Measurements from ENCODE around the gene NID1.

NID1 gene

DNA sequence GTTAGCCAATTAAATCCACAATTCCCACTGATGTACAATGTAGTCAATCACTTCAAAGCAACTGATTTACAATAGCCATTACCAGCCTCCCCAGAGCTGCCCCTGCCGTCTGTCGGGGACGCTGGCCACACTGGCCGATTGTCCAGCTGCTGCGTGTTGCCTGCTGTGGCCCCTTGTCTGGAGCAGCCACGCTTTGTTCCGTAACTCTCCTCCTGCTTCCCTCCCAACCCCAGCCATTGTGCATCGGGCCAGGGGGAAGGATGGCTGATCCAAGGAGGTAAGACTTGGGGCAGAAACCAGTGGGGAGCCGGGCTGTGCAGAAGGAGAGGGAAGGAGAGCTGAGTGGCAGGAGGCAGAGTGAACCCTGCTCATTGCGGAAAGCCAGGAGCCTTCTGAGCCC is 114.6 kb downstream of the NID1 start:
- Histone ChIP-seq H3K27ac (no peak overlapping the region), H3K4me3 (no peak overlapping the region)

DNA sequence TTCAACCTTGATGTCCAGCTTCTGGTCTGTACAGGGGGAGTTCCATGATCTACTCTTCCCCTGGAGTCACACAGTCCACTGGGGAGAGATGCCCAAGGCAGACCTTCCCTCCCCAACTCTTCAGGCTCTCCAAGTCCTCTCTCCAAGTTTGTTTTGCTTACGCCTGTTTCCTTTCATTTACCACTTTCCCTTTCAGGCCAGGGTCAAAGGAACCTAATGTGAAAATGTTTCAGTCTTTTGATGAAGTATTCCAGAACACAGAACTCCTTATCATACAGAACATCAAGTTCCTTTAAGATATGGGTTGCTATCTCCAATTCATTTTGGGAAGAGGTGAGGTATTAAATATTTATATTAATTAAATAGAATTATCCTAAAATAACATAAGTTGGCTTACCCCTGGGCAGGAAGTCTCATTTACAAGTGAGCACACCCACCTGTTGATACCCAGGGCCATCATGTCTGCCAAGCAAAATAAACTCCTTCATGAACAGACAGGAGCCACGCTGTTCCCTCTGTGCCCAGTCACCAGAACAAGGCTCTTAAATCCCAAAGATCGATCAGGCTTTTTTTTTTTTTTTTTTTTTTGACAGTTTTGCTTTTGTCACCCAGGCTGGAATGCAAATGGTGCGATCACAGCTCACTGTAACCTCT is 116.0 kb downstream of the NID1 start:
- H3K27ac ChIP-seq, result no peak overlapping the region
- no peak overlapping the region for H3K4me3 ChIP-seq

DNA sequence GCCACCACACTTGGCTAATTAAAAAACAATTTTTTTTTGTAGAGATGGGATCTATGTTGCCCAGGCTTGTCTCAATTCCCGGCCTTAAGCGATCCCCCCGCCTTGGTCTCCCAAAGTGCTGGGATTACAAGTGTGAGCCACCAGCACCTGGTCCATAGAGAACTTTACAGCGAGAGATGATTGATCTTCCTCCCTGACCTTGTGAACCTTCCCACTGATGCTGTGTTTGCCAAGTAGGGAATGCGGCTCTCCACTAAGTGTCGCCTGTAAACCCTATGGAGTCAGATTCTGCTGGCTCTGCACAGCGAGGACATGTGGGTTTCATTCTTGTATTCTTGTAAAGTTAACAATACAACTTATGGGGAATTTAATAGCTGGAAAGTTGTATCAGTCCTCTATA is 116.9 kb downstream of the NID1 start:
- no peak overlapping the region for H3K27ac ChIP-seq
- H3K4me3 ChIP-seq, result no peak overlapping the region

DNA sequence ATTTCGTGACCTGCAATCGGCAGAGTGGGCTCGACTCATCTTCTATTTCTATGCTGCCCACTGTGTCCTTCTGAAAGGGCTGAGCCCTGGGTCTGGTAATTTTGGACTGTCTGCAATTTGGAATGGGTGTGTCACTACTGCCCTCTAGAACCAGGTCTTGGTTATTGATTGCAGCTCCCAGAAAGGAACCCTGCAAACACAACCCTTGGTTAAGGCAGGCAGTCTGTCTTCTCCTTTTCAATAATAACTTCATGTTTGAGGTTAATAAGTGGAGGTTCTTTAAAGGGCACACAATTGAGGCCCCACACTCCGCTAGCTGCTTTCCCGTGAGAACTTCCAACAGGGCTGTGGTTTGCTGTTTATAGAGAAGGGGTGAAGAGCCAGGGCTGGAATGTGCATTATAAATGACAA is 118.3 kb downstream of the NID1 start:
- peak overlapping the region in 5 of 21 experiments; percentile 1 to 67 (median 31) for H3K27ac ChIP-seq
- no peak overlapping the region for H3K4me3 ChIP-seq

DNA sequence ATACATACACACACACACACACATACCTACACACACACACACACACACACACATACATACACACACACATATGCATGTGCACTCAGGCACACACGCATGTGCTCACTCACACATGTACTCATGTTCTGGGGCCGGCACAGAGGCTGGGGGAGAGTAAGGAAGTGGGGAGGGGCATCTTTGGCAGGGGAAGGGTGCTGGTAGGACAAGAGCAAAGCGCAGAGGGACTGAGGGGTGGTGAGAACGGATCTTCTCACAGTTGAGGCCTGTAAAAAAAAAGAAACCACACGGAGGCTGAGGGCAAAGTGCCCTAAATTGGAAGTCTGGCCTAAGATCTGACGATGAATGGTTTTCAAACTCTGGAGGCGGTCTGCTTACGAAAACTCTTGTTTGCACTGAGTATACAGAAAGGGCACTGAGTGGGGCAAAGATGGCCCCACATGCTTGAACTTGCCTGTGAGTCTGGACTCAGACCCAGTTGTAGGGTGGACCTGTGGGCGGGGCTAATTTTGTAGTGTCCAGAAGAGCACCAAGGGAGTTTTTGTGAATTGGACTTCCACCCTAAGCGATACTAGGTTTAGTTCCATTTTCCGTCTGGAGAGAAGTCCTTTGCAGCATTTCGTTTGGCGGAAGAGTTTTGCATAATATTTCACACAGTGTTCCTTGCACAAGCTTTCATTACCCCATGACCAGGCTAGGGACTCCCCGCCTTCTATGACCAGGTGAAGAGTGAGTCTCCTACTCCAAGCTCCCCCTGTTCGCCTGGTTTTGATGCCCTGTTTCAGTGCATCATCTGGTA is 118.9 kb downstream of the NID1 start:
- Histone ChIP-seq H3K4me3 (no peak overlapping the region), H3K27ac (peak overlapping the region in 7 of 21 experiments; percentile 1 to 67 (median 31))

DNA sequence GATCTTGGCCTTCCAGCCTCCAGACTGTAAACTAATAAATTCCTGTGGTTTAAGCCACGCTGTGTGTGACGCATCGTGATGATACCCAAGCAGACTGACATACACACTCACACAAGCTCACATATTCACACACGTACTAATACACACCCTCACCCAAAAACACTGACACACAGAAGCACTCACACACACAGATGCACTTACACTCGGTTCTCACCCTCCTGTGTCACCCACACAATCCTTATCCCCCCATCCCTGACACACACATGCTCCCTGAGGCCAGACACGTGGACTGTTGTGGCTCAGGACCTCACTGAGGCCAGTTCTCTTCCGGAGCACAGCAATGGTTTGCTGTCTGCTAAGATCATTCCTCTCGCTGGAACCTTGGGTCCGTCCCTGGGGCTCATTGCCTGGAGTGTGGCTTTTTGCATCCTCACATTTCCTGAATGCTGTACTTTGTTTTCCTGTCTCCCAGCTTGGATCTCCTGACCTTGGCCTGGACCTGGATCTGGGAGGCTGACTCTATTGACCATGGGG is 121.2 kb downstream of the NID1 start:
- H3K4me3 ChIP-seq, result no peak overlapping the region
- H3K27ac ChIP-seq, result peak overlapping the region in 13 of 21 experiments; percentile 8 to 79 (median 59)

DNA sequence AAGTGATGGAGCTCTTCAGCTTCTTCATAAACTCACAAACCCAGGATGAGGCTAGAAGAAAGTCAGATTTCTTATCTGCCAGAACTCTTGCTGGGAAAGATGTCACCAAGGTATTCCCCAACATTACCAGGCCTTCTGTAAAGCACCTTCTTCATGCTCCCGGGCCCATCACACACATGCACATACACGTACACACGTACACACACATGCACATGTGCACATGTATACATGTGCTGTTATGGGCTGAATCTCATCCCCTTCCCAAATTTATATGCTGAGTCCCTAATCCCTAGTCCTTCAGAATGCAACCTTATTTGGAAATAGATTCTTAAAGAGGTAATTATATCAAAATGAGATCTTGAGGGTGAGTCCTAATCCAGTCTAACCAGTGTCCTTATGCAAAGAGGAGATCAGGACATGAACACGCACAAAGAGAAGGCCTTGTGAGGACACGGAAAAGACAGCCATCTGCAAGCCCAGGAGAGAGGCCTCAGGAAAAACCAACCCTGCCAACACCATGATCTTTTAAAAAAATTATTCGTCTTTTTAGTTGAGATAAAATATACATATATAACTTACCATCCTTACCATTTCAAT is 121.8 kb downstream of the NID1 start:
- peak overlapping the region in 14 of 21 experiments; percentile 23 to 81 (median 59) for H3K27ac ChIP-seq

DNA sequence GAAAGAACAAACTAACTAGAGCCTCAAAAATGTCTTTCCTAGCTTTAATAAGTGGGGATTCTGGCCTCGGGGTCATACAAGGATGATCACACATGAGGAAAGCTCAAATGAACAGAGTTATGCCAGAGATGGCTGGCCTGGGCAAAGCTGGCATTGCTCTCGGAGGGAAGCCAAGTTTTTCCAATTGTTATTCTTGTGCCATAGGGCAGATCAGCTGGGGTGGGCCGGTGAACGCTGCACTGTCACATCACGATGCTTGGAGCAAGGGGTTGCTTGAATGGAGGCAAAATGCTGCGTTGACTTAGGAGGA is 122.3 kb downstream of the NID1 start:
- no peak overlapping the region for H3K4me3 ChIP-seq
- peak overlapping the region in 14 of 21 experiments; percentile 23 to 81 (median 59) for H3K27ac ChIP-seq

More for the DNA sequence above, 121.8 kb downstream of the NID1 start:
- H3K4me3 ChIP-seq, result no peak overlapping the region

DNA sequence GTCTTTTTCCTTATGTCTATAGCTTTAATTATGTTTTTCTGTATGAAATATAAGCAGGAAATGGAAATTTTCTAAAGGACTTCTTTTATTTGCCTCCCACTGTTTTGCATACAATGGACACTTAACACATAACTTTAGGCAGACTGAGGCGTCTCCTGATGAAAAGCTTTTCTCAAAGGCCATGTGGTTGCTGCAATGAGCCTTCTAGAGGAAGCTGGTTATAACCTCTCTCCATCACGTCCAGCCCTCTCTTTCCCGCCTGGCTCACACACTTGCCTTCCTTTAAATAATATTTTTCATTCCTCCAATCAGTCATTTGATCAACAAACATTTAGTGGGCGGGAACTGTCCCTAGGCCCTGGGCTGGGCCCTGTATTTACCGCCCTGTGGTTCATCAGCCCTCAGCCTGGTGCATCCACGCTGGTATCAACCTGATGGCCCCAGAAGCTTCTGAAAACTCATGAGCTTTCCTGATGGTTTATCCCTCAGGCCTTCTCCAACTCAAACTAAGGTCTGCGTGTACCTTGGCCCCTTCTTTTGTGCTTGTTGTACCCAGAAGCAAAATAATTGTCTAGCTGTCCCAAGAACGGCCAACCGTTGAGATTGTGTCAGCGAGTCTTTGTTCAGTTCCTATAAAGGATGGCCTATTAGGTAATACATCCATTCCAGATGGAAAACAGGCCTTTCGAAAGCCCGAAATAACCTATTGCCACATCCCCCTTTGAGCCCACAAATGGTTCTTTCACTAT is 122.8 kb downstream of the NID1 start:
- Histone ChIP-seq H3K27ac (peak overlapping the region in 15 of 21 experiments; percentile 7 to 81 (median 51)), H3K4me3 (no peak overlapping the region)

DNA sequence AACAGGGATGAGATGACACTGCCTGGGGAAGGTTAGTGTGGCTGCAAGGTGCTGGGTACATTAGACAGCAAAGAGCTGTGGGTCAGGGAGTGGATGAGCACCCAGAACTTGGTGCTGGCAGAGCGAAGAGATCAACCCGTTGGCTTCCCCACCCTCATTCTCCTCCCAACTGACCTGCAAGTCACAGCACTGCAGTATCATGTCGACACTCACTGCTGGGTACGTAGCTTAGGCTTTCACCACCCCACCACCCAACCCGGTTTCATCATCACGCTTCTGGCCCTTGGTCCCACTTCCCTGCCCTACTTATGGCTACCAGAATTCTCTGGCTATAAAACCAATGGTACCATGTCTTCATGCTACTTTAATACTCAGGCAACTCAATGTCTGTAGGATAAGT is 124.6 kb downstream of the NID1 start:
- H3K27ac ChIP-seq, result peak overlapping the region in 2 of 21 experiments; percentile 5 to 70
- H3K4me3 ChIP-seq, result no peak overlapping the region

DNA sequence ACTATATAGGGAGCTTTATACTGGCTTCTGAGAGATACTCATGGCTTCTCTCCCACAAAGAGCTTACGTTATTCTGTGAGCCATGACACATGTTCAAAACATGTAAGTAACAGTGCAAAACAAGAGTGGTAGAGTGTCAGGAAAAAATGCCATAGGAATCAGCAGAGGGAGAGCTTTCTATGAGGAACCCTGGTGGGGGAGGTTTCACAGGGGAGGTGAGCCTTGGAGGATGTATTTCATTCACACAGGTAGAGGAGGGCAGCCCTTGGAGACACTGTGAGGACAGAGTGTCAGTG is 125.5 kb downstream of the NID1 start:
- Histone ChIP-seq H3K4me3 (no peak overlapping the region), H3K27ac (peak overlapping the region in 11 of 21 experiments; percentile 5 to 70 (median 37))

DNA sequence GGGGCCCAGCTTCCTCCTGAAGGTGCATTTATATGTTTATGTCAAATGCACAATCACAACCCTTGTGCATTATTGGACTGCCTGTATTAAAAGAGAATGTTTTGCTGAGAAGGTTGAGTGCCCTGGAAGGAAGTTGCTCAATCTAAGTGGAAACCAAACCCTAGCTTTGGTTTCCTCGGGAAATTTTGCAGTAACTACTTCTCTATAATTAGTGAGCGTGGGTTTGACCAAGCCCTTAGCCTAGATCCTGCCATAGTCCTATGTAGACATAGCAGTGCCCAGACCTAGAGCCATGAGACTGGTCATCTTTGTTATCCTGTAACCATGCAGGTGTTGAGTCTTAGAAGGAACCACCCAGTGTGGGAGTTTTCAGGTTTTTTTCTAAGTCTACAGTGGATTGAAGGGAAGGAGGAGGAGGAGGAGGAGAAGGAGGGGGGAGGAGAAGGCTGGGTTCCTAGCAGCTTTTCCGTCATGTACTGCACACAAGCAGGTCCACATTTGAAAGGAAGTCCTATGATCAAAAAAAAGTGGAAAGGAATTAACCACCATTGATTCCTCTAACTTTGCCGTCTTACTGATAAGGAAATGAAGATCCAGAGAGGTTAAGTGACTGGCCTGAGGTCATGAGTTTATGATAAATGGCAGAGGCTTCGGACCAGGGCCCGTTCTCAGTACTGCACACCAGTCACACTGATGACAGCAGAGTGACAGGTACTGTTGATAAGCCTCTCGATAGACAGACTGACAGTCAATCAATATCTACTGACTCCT is 126.0 kb downstream of the NID1 start:
- no peak overlapping the region for H3K4me3 ChIP-seq
- H3K27ac ChIP-seq, result peak overlapping the region in 13 of 21 experiments; percentile 6 to 70 (median 37)

DNA sequence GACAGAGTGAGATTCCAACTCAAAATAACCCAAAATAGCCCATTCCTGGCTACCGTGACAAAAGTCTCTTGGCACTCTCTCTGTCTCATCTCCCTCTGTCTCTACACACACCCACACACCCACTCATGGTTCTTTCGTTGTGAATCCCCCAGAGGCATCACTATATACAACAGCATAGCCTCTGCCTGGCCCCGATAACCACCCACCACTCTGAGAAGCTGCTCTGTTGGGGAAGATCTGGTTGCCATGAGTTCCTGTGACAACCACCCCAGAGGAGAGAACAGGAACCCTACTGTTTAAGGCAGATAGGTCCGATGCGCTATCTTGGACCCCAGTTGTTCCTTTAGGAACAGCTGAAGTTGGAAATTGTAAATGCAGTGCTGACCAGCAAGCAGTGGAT is 127.8 kb downstream of the NID1 start:
- Histone ChIP-seq H3K4me3 (no peak overlapping the region), H3K27ac (peak overlapping the region in 1 of 21 experiments; percentile 48)

DNA sequence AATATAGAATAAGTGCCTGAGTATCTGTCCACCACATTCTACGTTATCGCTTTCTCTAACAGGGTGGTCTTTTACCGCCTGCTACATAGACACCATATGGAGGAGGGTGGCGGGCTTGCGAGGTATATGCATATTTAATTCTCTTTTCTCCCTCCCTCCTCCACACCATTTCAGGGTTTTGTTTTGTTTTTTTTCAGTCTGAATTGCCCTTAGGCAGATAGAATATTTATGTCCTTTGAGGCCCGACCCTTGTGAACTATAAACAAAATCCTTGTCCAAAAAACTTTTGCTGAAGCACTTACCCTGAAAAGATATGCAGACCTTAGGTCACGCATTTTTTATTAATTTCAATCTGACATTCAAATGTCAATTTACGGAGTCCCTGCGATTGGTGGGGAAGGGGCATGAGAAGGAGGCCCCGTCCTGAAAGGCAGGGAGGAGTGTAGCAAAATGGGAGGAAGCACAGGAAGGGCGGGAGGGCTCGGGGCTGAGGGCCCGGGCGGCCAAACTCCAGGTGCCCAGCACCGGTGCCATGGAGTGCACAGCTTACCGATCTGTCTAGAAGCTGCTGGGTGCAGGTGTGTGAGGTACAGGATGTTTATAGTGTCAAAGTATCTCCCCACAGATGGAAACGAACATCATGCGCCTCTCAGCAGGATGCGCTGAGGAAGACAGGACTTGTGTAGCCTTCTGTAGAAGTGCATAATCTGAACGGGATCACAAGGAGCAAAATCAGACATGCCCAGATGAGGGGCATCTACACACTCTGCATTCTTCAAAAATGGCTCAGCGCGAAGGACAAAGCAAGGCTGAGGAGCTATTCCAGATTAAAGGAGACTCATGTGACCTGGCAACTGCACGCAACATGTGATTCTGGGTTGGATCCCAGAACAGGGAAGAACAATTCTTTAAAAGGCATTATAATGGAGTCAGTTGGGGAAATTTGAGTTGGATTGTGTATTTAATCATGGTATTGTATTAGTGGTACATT is 129.4 kb downstream of the NID1 start:
- peak overlapping the region in 7 of 21 experiments; percentile 1 to 62 (median 24) for H3K27ac ChIP-seq

DNA sequence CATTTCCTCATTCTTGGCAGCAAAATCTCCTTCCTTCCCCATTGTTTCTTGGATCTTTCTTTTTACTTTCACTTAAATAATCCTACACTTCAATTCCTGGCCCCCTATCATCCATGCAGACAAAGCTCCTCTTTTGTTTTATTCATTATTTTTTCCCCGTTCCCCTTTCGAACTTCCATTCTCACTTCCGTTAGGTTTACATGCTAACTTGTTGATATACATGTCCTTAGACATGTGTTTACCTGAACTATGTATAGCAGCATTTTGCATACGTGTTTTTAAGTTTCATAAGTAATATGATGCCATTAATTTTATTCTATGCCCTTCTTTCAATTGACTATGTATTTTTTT is 131.1 kb downstream of the NID1 start:
- H3K4me3 ChIP-seq, result no peak overlapping the region
- H3K27ac ChIP-seq, result peak overlapping the region in 18 of 21 experiments; percentile 5 to 81 (median 70)

More for the DNA sequence above, 129.4 kb downstream of the NID1 start:
- H3K4me3 ChIP-seq, result no peak overlapping the region

DNA sequence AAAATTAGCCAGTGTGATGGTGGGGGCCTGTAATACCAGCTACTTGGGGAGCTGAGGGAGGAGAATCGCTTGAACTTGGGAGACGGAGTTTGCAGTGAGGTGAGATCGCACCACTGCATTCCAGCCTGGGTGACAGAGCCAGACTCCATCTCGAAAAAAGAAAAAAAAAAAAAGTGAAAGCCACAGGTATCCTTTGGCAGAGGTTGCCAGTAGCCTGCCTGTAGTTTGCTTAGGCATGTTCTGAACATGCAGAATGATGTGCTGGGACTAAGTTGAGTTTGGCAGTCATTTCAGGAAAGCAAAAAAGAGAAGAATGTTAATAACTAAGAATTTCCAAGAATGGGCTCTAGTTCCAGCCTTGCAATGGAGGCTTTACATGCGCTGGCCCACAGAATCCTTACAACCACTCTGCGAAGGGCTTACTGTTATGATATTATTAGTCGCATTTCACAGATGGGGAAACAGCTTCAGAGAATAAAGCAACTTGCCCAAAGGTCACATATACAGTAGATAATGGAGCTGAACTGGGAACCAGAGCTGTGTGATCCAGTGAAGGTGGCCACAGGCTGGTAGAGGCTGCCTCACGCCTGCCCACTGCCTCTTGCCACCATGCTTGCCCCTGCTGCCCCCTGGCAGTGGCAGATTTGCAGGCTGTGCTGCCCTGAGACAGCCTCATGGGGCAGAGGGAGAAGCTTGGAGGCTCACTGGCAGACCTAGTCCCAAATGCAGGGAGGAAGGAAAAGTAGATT is 131.7 kb downstream of the NID1 start:
- Histone ChIP-seq H3K4me3 (no peak overlapping the region), H3K27ac (peak overlapping the region in 18 of 21 experiments; percentile 5 to 81 (median 70))

DNA sequence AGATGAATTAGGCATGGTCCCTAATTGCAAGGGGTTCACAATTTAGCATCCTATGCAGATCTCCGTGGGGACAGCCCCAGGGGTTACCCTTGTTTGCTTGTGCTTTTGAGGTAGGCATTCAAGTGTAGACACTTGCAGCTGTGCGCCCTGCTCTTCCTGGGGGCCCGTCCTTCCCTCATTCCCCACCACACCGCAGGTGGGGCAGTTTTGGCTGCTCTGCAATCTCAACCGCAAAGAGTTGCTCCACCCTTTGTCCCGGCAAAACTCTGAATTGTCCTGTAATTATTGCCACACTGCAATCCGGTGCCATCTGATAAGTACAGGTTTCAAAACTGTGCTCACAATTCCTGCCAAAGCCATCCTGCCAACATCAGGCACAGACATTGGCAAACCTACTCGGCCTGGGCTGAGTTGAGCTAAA is 132.8 kb downstream of the NID1 start:
- Histone ChIP-seq H3K4me3 (no peak overlapping the region), H3K27ac (peak overlapping the region in 12 of 21 experiments; percentile 13 to 81 (median 70))
